Astrocyte (in vitro differentiated cells and primary cell): ENCODE measurements around the gene S100A7. TPM values are rescaled to one million over a fixed set of nuclear protein-coding genes. Genes with fewer than 3 reads are reported as not detected.

Experiments
- DNase-seq: peaks from one replicate; pipeline ENCODE4 v3.0.0-alpha.2; 2010; ENCODE audit warnings: low read depth
- FAIRE-seq: peaks from 2 replicates; lab custom pipeline; 2011; peaks lifted over from hg19 to GRCh38; lab: Jason Lieb, UNC
- H2AFZ ChIP-seq: 2 replicates; pipeline ENCODE4 v1.6.0; 2012; ENCODE audit warnings: low read depth, low read length, inconsistent platforms
- H3K27ac ChIP-seq: 2 replicates; pipeline ENCODE4 v1.5.1; 2011; ENCODE audit warnings: low read depth, low read length, inconsistent platforms
- H3K27me3 ChIP-seq: 2 replicates; pipeline ENCODE4 v1.6.0; 2011; ENCODE audit warnings: low read length, inconsistent platforms; ENCODE audit not compliant: insufficient read depth
- H3K36me3 ChIP-seq: 2 replicates; pipeline ENCODE4 v1.5.1; 2011; ENCODE audit warnings: low read length, inconsistent platforms; ENCODE audit not compliant: insufficient read depth
- H3K4me1 ChIP-seq: 2 replicates; pipeline ENCODE4 v1.5.1; 2011; ENCODE audit warnings: low read length, inconsistent platforms; ENCODE audit not compliant: insufficient read depth
- H3K4me2 ChIP-seq: 2 replicates; pipeline ENCODE4 v1.6.0; 2012; ENCODE audit warnings: low read length, inconsistent platforms
- H3K4me3 ChIP-seq: 2 replicates; pipeline ENCODE4 v1.5.1; 2011; ENCODE audit warnings: low read depth, mild to moderate bottlenecking, low read length, inconsistent platforms; ENCODE audit not compliant: insufficient read depth
- H3K79me2 ChIP-seq: 2 replicates; pipeline ENCODE4 v1.6.0; 2012; ENCODE audit warnings: mild to moderate bottlenecking, low read length, inconsistent platforms; ENCODE audit not compliant: insufficient read depth
- H3K9ac ChIP-seq: 2 replicates; pipeline ENCODE4 v1.6.0; 2012; ENCODE audit warnings: mild to moderate bottlenecking, low read length, inconsistent platforms
- H3K9me3 ChIP-seq: 2 replicates; pipeline ENCODE4 v1.5.1; 2012; ENCODE audit warnings: low read depth, mild to moderate bottlenecking, low read length, inconsistent platforms; ENCODE audit not compliant: insufficient read depth
- H4K20me1 ChIP-seq: 2 replicates; pipeline ENCODE4 v1.6.0; 2012; ENCODE audit warnings: low read length, inconsistent platforms; ENCODE audit not compliant: insufficient read depth
- H3K27ac Mint-ChIP-seq: one replicate; pipeline ENCODE4 v1.8.0; 2021; ENCODE audit warnings: mild to moderate bottlenecking, mixed read lengths; ENCODE audit not compliant: unreplicated experiment
- H3K27me3 Mint-ChIP-seq: one replicate; pipeline ENCODE4 v1.8.0; 2021; ENCODE audit warnings: low read depth, mixed read lengths; ENCODE audit not compliant: unreplicated experiment
- H3K36me3 Mint-ChIP-seq: one replicate; pipeline ENCODE4 v1.8.0; 2021; ENCODE audit warnings: low read depth, mixed read lengths; ENCODE audit not compliant: unreplicated experiment
- H3K4me1 Mint-ChIP-seq: one replicate; pipeline ENCODE4 v1.8.0; 2021; ENCODE audit warnings: low read depth, mixed read lengths; ENCODE audit not compliant: unreplicated experiment
- H3K4me3 Mint-ChIP-seq: one replicate; pipeline ENCODE4 v1.8.0; 2021; ENCODE audit warnings: mild to moderate bottlenecking, moderate library complexity, mixed read lengths; ENCODE audit not compliant: unreplicated experiment
- H3K9me3 Mint-ChIP-seq: one replicate; pipeline ENCODE4 v1.8.0; 2021; ENCODE audit warnings: mild to moderate bottlenecking, mixed read lengths; ENCODE audit not compliant: unreplicated experiment
- EZH2 ChIP-seq: IDR thresholded peaks from 2 replicates; pipeline ENCODE4 v1.6.1; 2012; ENCODE audit warnings: mild to moderate bottlenecking, low read length, inconsistent platforms; ENCODE audit not compliant: insufficient read depth
- total RNA-seq: library from RNA; stranded (reverse); gene quantifications from 2 replicates; pipeline ENCODE4 v1.2.1, GENCODE V29; 2021
- TF ChIP-seq, protein P1 (sequence below): IDR thresholded peaks from 2 replicates; pipeline ENCODE4 v1.5.1; 2011; ENCODE audit warnings: low read depth, mild to moderate bottlenecking, inconsistent platforms, low read length, moderate library complexity; ENCODE audit not compliant: insufficient read depth

The S100A7 gene
- total RNA-seq, 1 donor from 2014 or later, result not detected

DNA sequence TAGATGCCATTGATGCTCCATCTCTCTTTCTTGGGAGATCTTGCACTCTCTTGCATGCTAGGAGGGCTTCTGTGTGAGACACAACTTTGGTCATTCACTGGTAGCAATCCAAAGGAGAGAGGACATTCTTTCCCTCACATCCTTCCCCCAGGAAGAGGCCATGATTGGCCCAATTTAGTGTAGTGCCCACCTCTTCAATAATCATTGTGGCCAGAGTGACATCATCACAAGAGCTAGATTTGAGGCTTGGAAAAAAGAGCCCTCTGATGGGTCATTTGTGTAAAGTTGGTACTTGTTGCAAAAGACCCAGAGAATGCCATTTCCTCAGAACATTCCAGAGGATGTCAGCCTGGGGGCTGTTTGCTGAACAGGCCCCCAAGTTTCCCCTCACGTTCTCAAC lies 45.1 kb upstream of the S100A7 start:
- H3K27ac ChIP-seq, result no peak overlapping the region
- TF ChIP-seq EZH2, result no peak
- TF ChIP-seq, protein P1, sequence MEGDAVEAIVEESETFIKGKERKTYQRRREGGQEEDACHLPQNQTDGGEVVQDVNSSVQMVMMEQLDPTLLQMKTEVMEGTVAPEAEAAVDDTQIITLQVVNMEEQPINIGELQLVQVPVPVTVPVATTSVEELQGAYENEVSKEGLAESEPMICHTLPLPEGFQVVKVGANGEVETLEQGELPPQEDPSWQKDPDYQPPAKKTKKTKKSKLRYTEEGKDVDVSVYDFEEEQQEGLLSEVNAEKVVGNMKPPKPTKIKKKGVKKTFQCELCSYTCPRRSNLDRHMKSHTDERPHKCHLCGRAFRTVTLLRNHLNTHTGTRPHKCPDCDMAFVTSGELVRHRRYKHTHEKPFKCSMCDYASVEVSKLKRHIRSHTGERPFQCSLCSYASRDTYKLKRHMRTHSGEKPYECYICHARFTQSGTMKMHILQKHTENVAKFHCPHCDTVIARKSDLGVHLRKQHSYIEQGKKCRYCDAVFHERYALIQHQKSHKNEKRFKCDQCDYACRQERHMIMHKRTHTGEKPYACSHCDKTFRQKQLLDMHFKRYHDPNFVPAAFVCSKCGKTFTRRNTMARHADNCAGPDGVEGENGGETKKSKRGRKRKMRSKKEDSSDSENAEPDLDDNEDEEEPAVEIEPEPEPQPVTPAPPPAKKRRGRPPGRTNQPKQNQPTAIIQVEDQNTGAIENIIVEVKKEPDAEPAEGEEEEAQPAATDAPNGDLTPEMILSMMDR, result no peak
- FAIRE-seq (no peak), DNase-seq (no peak)
- H3K36me3 ChIP-seq, result no peaks in the 10 kb centered on the region
- H3K4me1 ChIP-seq, result peaks cover 21% of the 10 kb centered on the region
- no peaks in the 10 kb centered on the region for H4K20me1 ChIP-seq
- H3K27me3 ChIP-seq, result no peaks in the 10 kb centered on the region
- H3K4me3 Mint-ChIP-seq, result no peak overlapping the region
- no peak overlapping the region for H3K27ac Mint-ChIP-seq
- no peaks in the 10 kb centered on the region for H3K9me3 Mint-ChIP-seq
- no peak overlapping the region for H2AFZ ChIP-seq
- no peaks in the 10 kb centered on the region for H3K36me3 Mint-ChIP-seq
- no peaks in the 10 kb centered on the region for H3K79me2 ChIP-seq
- H3K9ac ChIP-seq, result no peak overlapping the region
- H3K4me3 ChIP-seq, result no peak overlapping the region
- H3K4me1 Mint-ChIP-seq, result peaks cover 22% of the 10 kb centered on the region
- H3K27me3 Mint-ChIP-seq, result no peaks in the 10 kb centered on the region
- H3K4me2 ChIP-seq, result no peak overlapping the region
- no peaks in the 10 kb centered on the region for H3K9me3 ChIP-seq

- H3K9ac ChIP-seq, result no peak overlapping the region
- no peak overlapping the region for H3K4me2 ChIP-seq
- H3K4me3 Mint-ChIP-seq, result no peak overlapping the region
- DNase-seq, result no peak
- no peak overlapping the region for H3K27ac ChIP-seq
- peaks cover 3% of the 10 kb centered on the region for H3K27me3 Mint-ChIP-seq
- H3K27ac Mint-ChIP-seq, result no peak overlapping the region
- no peaks in the 10 kb centered on the region for H3K36me3 Mint-ChIP-seq
- no peaks in the 10 kb centered on the region for H3K9me3 Mint-ChIP-seq
- TF ChIP-seq EZH2, result no peak
- TF ChIP-seq, protein P1, result no peak
- no peak overlapping the region for H3K4me3 ChIP-seq
- H2AFZ ChIP-seq, result no peak overlapping the region
- no peaks in the 10 kb centered on the region for H3K27me3 ChIP-seq
- H3K9me3 ChIP-seq, result no peaks in the 10 kb centered on the region
- peaks cover 22% of the 10 kb centered on the region for H3K4me1 Mint-ChIP-seq
- H3K36me3 ChIP-seq, result no peaks in the 10 kb centered on the region
- H3K4me1 ChIP-seq, result peaks cover 21% of the 10 kb centered on the region
- no peaks in the 10 kb centered on the region for H3K79me2 ChIP-seq
- no peaks in the 10 kb centered on the region for H4K20me1 ChIP-seq
- no peak for FAIRE-seq
These were observed 43.3 kb upstream of the S100A7 start for GRCh38 chr1:153503766-153504165.

- no peaks in the 10 kb centered on the region for H3K9me3 Mint-ChIP-seq
- Histone ChIP-seq H3K4me2 (no peak overlapping the region), H2AFZ (no peak overlapping the region), H4K20me1 (no peaks in the 10 kb centered on the region), H3K27me3 (peaks cover 2% of the 10 kb centered on the region), H3K4me3 (no peak overlapping the region), H3K27ac (no peak overlapping the region), H3K79me2 (no peaks in the 10 kb centered on the region), H3K4me1 (no peaks in the 10 kb centered on the region), H3K9me3 (no peaks in the 10 kb centered on the region), H3K9ac (no peak overlapping the region), H3K36me3 (no peaks in the 10 kb centered on the region)
- DNase-seq (no peak), FAIRE-seq (no peak)
- H3K4me3 Mint-ChIP-seq, result no peak overlapping the region
- no peaks in the 10 kb centered on the region for H3K4me1 Mint-ChIP-seq
- H3K36me3 Mint-ChIP-seq, result no peaks in the 10 kb centered on the region
- peaks cover 5% of the 10 kb centered on the region for H3K27me3 Mint-ChIP-seq
- TF ChIP-seq, protein P1, result no peak
- no peak for TF ChIP-seq EZH2
- no peak overlapping the region for H3K27ac Mint-ChIP-seq
These were observed 38.3 kb upstream of the S100A7 start for GRCh38 chr1:153498746-153499145.
